ENCODE results near the gene TRIM40.
"Not testable (repeated sequence)": the region's sequence is repeated elsewhere in the genome, so short reads cannot be mapped to it uniquely, and the experiment has no call there.

The TRIM40 gene

GRCh38 chr6:30102970-30103871 is 32.7 kb upstream of the TRIM40 start:
- H3K4me1 Mint-ChIP-seq (ENCODE audit: low read depth) = peaks cover 30% of the 10 kb centered on the region
- H3K9me3 Mint-ChIP-seq = no peaks in the 10 kb centered on the region
- peak overlapping the region; percentile 92 for H3K4me3 Mint-ChIP-seq
- no peaks in the 10 kb centered on the region for H3K36me3 Mint-ChIP-seq (ENCODE audit: low read depth)
- peaks cover 69% of the 10 kb centered on the region for H3K27me3 Mint-ChIP-seq (ENCODE audit: low read depth)
- H3K27ac Mint-ChIP-seq = peak overlapping the region; percentile 67
- peak; percentile 79 for DNase-seq (ENCODE audit: low spot score)

GRCh38 chr6:30103872-30104179 is 32.1 kb upstream of the TRIM40 start:
- peak overlapping the region; percentile 92 for H3K4me3 Mint-ChIP-seq
- peaks cover 68% of the 10 kb centered on the region for H3K27me3 Mint-ChIP-seq (ENCODE audit: low read depth)
- H3K27ac Mint-ChIP-seq = no peak overlapping the region
- peaks cover 30% of the 10 kb centered on the region for H3K4me1 Mint-ChIP-seq (ENCODE audit: low read depth)
- DNase-seq (ENCODE audit: low spot score) = no peak
- H3K36me3 Mint-ChIP-seq (ENCODE audit: low read depth) = no peaks in the 10 kb centered on the region
- H3K9me3 Mint-ChIP-seq = no peaks in the 10 kb centered on the region

- H3K36me3 Mint-ChIP-seq (ENCODE audit: low read depth) = no peaks in the 10 kb centered on the region
- no peak for DNase-seq (ENCODE audit: low spot score)
- H3K27ac Mint-ChIP-seq = no peak overlapping the region
- H3K27me3 Mint-ChIP-seq (ENCODE audit: low read depth) = peaks cover 64% of the 10 kb centered on the region
- peaks cover 30% of the 10 kb centered on the region for H3K4me1 Mint-ChIP-seq (ENCODE audit: low read depth)
- no peak overlapping the region for H3K4me3 Mint-ChIP-seq
- H3K9me3 Mint-ChIP-seq = no peaks in the 10 kb centered on the region
These were observed 31.3 kb upstream of the TRIM40 start for GRCh38 chr6:30104661-30105060.

GRCh38 chr6:30111266-30111856 is 24.6 kb upstream of the TRIM40 start:
- no peaks in the 10 kb centered on the region for H3K36me3 Mint-ChIP-seq (ENCODE audit: low read depth)
- no peak overlapping the region for H3K4me3 Mint-ChIP-seq
- no peaks in the 10 kb centered on the region for H3K9me3 Mint-ChIP-seq
- peaks cover 65% of the 10 kb centered on the region for H3K27me3 Mint-ChIP-seq (ENCODE audit: low read depth)
- H3K27ac Mint-ChIP-seq = no peak overlapping the region
- no peak for DNase-seq (ENCODE audit: low spot score)
- H3K4me1 Mint-ChIP-seq (ENCODE audit: low read depth) = peaks cover 7% of the 10 kb centered on the region

GRCh38 chr6:30112402-30112994 is 23.4 kb upstream of the TRIM40 start:
- no peaks in the 10 kb centered on the region for H3K36me3 Mint-ChIP-seq (ENCODE audit: low read depth)
- no peak overlapping the region for H3K4me3 Mint-ChIP-seq

GRCh38 chr6:30113003-30113759 is 22.8 kb upstream of the TRIM40 start, which contains the start of gene TRIM31:
Gene TRIM31 (minus strand): TSS chr6:30113090. CDS start chr6:30112805, 285 bp downstream.
- H3K27me3 Mint-ChIP-seq (ENCODE audit: low read depth) = peaks cover 59% of the 10 kb centered on the region
- H3K36me3 Mint-ChIP-seq (ENCODE audit: low read depth) = no peaks in the 10 kb centered on the region
- no peaks in the 10 kb centered on the region for H3K9me3 Mint-ChIP-seq
- H3K27ac Mint-ChIP-seq = no peak within 1 kb of the TSS
- no peak for DNase-seq (ENCODE audit: low spot score)
- H3K4me3 Mint-ChIP-seq = no peak within 1 kb of the TSS
- peaks cover 4% of the 10 kb centered on the region for H3K4me1 Mint-ChIP-seq (ENCODE audit: low read depth)

More at GRCh38 chr6:30112402-30112994, 23.4 kb upstream of the TRIM40 start:
- no peak for DNase-seq (ENCODE audit: low spot score)
- Mint-ChIP-seq H3K4me1 (ENCODE audit: low read depth) (peaks cover 7% of the 10 kb centered on the region), H3K9me3 (no peaks in the 10 kb centered on the region), H3K27me3 (ENCODE audit: low read depth) (peaks cover 65% of the 10 kb centered on the region), H3K27ac (no peak overlapping the region)

GRCh38 chr6:30113841-30114240 is 22.1 kb upstream of the TRIM40 start:
- no peaks in the 10 kb centered on the region for H3K36me3 Mint-ChIP-seq (ENCODE audit: low read depth)
- no peak overlapping the region for H3K4me3 Mint-ChIP-seq
- no peaks in the 10 kb centered on the region for H3K9me3 Mint-ChIP-seq
- H3K27me3 Mint-ChIP-seq (ENCODE audit: low read depth) = peaks cover 56% of the 10 kb centered on the region
- DNase-seq (ENCODE audit: low spot score) = no peak
- H3K27ac Mint-ChIP-seq = no peak overlapping the region
- H3K4me1 Mint-ChIP-seq (ENCODE audit: low read depth) = peaks cover 4% of the 10 kb centered on the region

GRCh38 chr6:30116724-30117123 is 19.2 kb upstream of the TRIM40 start:
- Mint-ChIP-seq H3K36me3 (ENCODE audit: low read depth) (no peaks in the 10 kb centered on the region), H3K27ac (no peak overlapping the region), H3K4me1 (ENCODE audit: low read depth) (peaks cover 4% of the 10 kb centered on the region), H3K27me3 (ENCODE audit: low read depth) (peaks cover 47% of the 10 kb centered on the region), H3K4me3 (no peak overlapping the region), H3K9me3 (no peaks in the 10 kb centered on the region)
- no peak for DNase-seq (ENCODE audit: low spot score)

GRCh38 chr6:30118691-30119090 is 17.2 kb upstream of the TRIM40 start:
- H3K4me1 Mint-ChIP-seq (ENCODE audit: low read depth); DNase-seq (ENCODE audit: low spot score); H3K27ac Mint-ChIP-seq; H3K36me3 Mint-ChIP-seq (ENCODE audit: low read depth); H3K4me3 Mint-ChIP-seq; H3K9me3 Mint-ChIP-seq: not testable (repeated sequence)
- H3K27me3 Mint-ChIP-seq (ENCODE audit: low read depth) = peaks cover 35% of the 10 kb centered on the region

- H3K9me3 Mint-ChIP-seq = no peaks in the 10 kb centered on the region
- H3K27me3 Mint-ChIP-seq (ENCODE audit: low read depth) = peaks cover 30% of the 10 kb centered on the region
- DNase-seq (ENCODE audit: low spot score) = no peak
- no peak overlapping the region for H3K27ac Mint-ChIP-seq
- H3K4me3 Mint-ChIP-seq = no peak overlapping the region
- H3K36me3 Mint-ChIP-seq (ENCODE audit: low read depth) = no peaks in the 10 kb centered on the region
- no peaks in the 10 kb centered on the region for H3K4me1 Mint-ChIP-seq (ENCODE audit: low read depth)
These were observed 14.2 kb upstream of the TRIM40 start for GRCh38 chr6:30121446-30122366.

GRCh38 chr6:30122515-30122914 is 13.4 kb upstream of the TRIM40 start:
- no peak for DNase-seq (ENCODE audit: low spot score)
- no peaks in the 10 kb centered on the region for H3K36me3 Mint-ChIP-seq (ENCODE audit: low read depth)
- H3K27ac Mint-ChIP-seq = no peak overlapping the region
- H3K4me1 Mint-ChIP-seq (ENCODE audit: low read depth) = no peaks in the 10 kb centered on the region
- no peaks in the 10 kb centered on the region for H3K9me3 Mint-ChIP-seq
- peaks cover 37% of the 10 kb centered on the region for H3K27me3 Mint-ChIP-seq (ENCODE audit: low read depth)
- no peak overlapping the region for H3K4me3 Mint-ChIP-seq

GRCh38 chr6:30127238-30128093 is 8.5 kb upstream of the TRIM40 start:
- Mint-ChIP-seq H3K4me1 (ENCODE audit: low read depth) (peaks cover 13% of the 10 kb centered on the region), H3K9me3 (no peaks in the 10 kb centered on the region), H3K27ac (no peak overlapping the region), H3K27me3 (ENCODE audit: low read depth) (peaks cover 66% of the 10 kb centered on the region), H3K4me3 (no peak overlapping the region), H3K36me3 (ENCODE audit: low read depth) (no peaks in the 10 kb centered on the region)
- DNase-seq (ENCODE audit: low spot score) = no peak
